ENCODE measurements around the gene NAALADL1. TPM values are rescaled to one million over a fixed set of nuclear protein-coding genes. Genes with fewer than 3 reads are reported as not detected.

NAALADL1 gene
- total RNA-seq, 1 donor from 2014 or later: not detected

- no peak for DNase-seq (ENCODE audit: low spot score)
- Mint-ChIP-seq H3K27ac (ENCODE audit: unreplicated experiment) (no peak overlapping the region), H3K4me3 (ENCODE audit: unreplicated experiment) (no peak overlapping the region), H3K4me1 (ENCODE audit: unreplicated experiment) (peaks cover 6% of the 10 kb centered on the region), H3K36me3 (ENCODE audit: low read depth, unreplicated experiment) (peaks cover 9% of the 10 kb centered on the region), H3K27me3 (ENCODE audit: unreplicated experiment) (peaks cover 5% of the 10 kb centered on the region), H3K9me3 (ENCODE audit: unreplicated experiment) (no peaks in the 10 kb centered on the region)
- TF ChIP-seq, protein P1, sequence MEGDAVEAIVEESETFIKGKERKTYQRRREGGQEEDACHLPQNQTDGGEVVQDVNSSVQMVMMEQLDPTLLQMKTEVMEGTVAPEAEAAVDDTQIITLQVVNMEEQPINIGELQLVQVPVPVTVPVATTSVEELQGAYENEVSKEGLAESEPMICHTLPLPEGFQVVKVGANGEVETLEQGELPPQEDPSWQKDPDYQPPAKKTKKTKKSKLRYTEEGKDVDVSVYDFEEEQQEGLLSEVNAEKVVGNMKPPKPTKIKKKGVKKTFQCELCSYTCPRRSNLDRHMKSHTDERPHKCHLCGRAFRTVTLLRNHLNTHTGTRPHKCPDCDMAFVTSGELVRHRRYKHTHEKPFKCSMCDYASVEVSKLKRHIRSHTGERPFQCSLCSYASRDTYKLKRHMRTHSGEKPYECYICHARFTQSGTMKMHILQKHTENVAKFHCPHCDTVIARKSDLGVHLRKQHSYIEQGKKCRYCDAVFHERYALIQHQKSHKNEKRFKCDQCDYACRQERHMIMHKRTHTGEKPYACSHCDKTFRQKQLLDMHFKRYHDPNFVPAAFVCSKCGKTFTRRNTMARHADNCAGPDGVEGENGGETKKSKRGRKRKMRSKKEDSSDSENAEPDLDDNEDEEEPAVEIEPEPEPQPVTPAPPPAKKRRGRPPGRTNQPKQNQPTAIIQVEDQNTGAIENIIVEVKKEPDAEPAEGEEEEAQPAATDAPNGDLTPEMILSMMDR (IDR thresholded peaks at IDR 0.05; ENCODE audit: unreplicated experiment): no peak
Observed at GRCh38 chr11:65045728-65046127, 12.6 kb downstream of the NAALADL1 start.

GRCh38 chr11:65045061-65045460, 13.3 kb downstream of the NAALADL1 start:
- Mint-ChIP-seq H3K36me3 (ENCODE audit: low read depth, unreplicated experiment) (peaks cover 9% of the 10 kb centered on the region), H3K4me1 (ENCODE audit: unreplicated experiment) (peaks cover 9% of the 10 kb centered on the region), H3K9me3 (ENCODE audit: unreplicated experiment) (no peaks in the 10 kb centered on the region), H3K27me3 (ENCODE audit: unreplicated experiment) (peaks cover 8% of the 10 kb centered on the region), H3K4me3 (ENCODE audit: unreplicated experiment) (no peak overlapping the region), H3K27ac (ENCODE audit: unreplicated experiment) (no peak overlapping the region)
- no peak for DNase-seq (ENCODE audit: low spot score)
- TF ChIP-seq, protein P1 (IDR thresholded peaks at IDR 0.05; ENCODE audit: unreplicated experiment): no peak

GRCh38 chr11:65043881-65044501, 14.4 kb downstream of the NAALADL1 start:
- Mint-ChIP-seq H3K27me3 (ENCODE audit: unreplicated experiment) (peaks cover 8% of the 10 kb centered on the region), H3K4me3 (ENCODE audit: unreplicated experiment) (peak overlapping the region; percentile 67), H3K36me3 (ENCODE audit: low read depth, unreplicated experiment) (peaks cover 9% of the 10 kb centered on the region), H3K27ac (ENCODE audit: unreplicated experiment) (no peak overlapping the region), H3K9me3 (ENCODE audit: unreplicated experiment) (no peaks in the 10 kb centered on the region), H3K4me1 (ENCODE audit: unreplicated experiment) (peaks cover 9% of the 10 kb centered on the region)
- DNase-seq (ENCODE audit: low spot score): no peak
- TF ChIP-seq, protein P1 (IDR thresholded peaks at IDR 0.05; ENCODE audit: unreplicated experiment): no peak

DNA sequence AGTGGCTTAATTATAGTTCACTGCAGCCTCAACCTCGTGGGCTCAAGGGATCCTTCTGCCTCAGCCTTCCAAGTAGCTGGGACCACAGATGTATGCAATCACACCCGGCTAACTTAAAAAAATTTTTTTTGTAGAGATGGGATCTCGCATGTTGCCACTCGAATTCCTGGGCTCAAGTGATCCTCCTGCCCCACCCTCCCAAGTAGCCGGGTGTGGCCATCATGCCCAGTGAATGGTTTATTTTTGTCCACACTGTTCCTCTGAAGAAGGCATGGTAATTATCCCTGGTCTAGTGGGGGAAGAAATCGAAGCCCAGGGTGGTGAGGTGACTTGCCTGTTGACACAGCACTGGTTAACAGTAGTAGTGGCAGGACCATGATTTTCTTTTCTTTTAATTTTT, 15.5 kb downstream of the NAALADL1 start:
- Mint-ChIP-seq H3K9me3 (ENCODE audit: unreplicated experiment) (no peaks in the 10 kb centered on the region), H3K4me1 (ENCODE audit: unreplicated experiment) (peaks cover 9% of the 10 kb centered on the region), H3K36me3 (ENCODE audit: low read depth, unreplicated experiment) (peaks cover 9% of the 10 kb centered on the region), H3K27ac (ENCODE audit: unreplicated experiment) (no peak overlapping the region), H3K27me3 (ENCODE audit: unreplicated experiment) (peaks cover 10% of the 10 kb centered on the region), H3K4me3 (ENCODE audit: unreplicated experiment) (peak overlapping the region; percentile 93)
- TF ChIP-seq, protein P1 (IDR thresholded peaks at IDR 0.05; ENCODE audit: unreplicated experiment): no peak
- DNase-seq (ENCODE audit: low spot score): no peak

DNA sequence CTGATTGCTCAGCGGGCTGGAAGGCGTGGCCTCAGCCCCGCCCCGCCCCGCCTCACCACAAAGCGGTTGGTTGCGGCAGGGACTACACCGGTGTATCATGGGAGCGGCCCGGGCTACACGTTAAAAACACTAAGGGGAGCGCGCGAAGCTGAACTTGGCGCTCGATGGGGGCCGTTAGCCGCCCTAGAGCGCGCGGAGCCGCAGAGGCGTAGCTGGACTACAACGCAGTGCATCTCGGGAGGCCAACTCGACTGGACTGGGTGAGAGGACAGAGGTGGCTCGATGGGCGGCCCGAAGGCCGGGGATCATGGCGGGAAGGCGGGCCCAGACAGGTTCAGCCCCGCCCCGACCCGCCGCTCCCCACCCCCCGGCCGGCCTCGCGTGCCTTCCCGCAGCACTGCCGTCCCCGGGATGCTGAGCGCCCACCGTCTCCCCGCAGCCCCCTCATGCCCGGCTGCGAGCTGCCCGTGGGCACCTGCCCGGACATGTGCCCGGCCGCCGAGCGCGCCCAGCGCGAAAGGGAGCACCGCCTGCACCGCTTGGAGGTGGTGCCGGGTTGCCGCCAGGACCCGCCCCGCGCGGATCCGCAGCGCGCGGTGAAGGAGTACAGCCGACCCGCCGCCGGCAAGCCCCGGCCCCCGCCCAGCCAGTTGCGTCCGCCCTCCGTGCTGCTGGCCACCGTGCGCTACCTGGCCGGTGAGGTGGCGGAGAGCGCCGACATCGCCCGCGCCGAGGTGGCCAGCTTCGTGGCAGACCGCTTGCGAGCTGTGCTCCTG, 17.3 kb downstream of the NAALADL1 start, which contains the start of gene SAC3D1:
Gene SAC3D1 (plus strand): TSS at position 364 of the 776 bp plus-strand sequence. CDS start 83 bp downstream, at position 447.
- TF ChIP-seq, protein P1 (IDR thresholded peaks at IDR 0.05; ENCODE audit: unreplicated experiment): no peak
- peaks cover 6% of the 10 kb centered on the region for H3K36me3 Mint-ChIP-seq (ENCODE audit: low read depth, unreplicated experiment)

More for the DNA sequence above, 17.3 kb downstream of the NAALADL1 start, which contains the start of gene SAC3D1:
- Mint-ChIP-seq H3K4me3 (ENCODE audit: unreplicated experiment) (peak within 1 kb of the TSS; percentile 93), H3K9me3 (ENCODE audit: unreplicated experiment) (no peaks in the 10 kb centered on the region), H3K27me3 (ENCODE audit: unreplicated experiment) (peaks cover 9% of the 10 kb centered on the region), H3K27ac (ENCODE audit: unreplicated experiment) (peak within 1 kb of the TSS; percentile 67), H3K4me1 (ENCODE audit: unreplicated experiment) (peaks cover 5% of the 10 kb centered on the region)
- DNase-seq (ENCODE audit: low spot score): peak; percentile 74

Data from endothelial cell (in vitro differentiated cells).